Limb (tissue), 2 donors: ENCODE measurements around the gene FILIP1.

Experiments used
- DNase-seq, 2 donors: peaks; one replicate each; pipeline ENCODE4 v3.0.0-alpha.2; 2016; ENCODE audit errors: extremely low spot score in 2 of 2

FILIP1 gene

DNA sequence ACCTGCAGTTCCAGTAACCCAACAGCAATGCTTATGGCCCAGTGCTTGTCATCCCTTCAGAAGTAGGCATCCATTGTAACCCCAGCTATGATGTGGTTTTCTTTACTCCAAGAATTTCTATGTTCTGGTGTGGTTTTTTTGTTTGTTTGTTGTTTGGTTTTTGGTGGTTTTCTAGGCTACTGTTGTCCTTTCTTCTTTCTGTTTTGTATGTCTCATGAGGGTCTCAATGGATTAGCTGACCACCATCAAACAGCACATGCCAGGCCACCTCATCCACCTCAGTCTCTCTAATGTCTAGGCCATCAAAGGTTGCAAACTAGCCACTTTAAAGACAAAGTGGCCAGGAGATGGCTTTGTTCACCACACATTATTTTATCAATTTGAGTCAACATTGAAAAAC lies 149.6 kb downstream of the FILIP1 start:
- DNase-seq = no peak

DNA sequence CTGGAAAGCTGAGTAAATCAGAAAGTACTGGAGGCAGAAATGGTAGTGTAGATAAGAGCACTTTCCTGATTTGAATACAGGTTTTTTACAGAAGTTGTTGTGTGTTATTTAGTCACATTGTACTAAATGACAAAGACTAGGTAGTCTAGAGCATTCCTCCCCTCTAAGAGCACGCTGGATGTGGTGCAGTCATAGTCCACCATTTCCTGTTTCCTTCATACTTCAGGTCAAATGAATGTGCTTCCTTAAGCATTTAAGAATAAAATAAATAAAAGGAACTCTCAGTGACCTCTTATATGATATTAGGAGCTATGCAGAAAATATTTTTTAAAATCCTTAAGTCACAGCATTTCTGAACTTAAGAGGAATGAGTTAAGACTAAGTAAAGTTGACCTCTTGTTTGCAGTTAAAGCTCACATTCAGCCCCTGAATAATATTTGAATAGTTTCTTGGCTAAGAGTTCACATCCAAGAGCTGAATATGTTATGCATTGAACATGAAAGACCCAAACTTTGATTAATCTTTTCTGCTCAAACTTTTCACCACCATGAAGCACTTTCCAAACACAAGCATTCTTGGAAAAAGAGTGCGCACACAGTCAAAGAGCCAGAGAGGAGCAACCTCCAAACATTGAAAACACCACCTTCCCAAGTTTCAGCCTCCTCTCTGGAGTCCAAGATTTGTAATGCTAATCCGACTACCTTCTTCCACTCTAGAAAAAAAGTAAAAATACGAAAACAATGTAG lies 155.6 kb downstream of the FILIP1 start:
- DNase-seq = no peak

GRCh38 chr6:75334266-75335040 lies 159.1 kb downstream of the FILIP1 start:
- DNase-seq = peak in 1 of 2 donors; percentile 33

DNA sequence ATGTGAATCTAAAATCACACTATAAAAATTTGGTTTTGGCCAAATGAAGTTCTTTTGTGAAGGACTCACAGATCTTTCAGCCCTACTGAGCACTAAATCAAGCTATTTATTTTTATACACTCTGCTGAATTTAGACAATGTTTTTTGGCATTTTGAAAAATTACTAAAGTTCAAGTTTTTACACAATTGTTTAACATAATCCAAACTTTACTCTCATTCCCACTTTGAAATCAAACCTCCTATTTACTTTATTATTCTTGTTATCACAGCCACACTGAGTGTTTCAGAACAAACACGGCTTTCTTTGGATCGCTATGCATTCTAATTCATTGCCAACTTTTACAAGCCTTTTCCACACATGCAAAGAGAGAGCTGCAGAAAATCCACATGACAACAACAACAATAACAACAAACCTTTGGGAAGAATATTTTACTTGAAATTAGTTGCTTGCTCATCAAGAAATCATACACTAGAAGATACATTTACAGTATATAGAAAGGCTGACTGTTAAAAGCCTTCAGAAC lies 159.9 kb downstream of the FILIP1 start:
- DNase-seq = no peak

DNA sequence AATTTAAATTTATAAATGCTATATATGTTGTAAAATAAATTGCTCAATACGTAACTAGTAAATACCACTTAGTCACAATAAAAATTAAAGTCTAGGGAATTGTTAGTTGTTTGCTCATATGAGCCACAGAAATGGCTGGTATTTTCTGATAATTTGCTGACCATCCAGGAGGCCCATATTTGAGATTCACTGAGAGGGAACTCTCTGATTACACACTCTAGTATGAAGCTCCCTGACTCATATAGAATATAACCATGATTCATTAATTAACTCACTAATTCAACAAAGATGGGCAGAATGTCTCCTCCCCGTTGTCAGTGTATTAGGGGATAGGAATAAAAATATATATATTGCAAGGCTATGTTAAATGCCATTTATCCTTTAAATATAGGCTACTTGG lies 162.4 kb downstream of the FILIP1 start:
- DNase-seq = no peak

DNA sequence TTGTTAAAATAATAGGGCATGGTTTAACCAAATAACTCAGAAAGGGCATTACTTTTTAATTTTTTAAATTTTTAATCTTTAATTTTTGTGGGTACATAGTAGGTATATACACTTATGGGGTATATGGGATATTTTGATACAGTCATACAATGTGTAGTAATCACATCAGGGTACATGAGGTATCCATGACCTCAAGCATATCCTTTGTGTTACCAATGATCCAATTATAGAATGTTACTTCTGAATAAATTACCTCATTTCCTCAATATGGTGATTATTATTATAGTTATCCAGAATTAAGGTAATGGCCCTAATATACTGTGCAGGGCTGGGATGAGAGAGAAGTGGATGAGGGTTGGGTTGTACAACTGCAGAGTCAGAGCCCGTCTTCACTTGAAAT lies 163.9 kb downstream of the FILIP1 start:
- no peak for DNase-seq

DNA sequence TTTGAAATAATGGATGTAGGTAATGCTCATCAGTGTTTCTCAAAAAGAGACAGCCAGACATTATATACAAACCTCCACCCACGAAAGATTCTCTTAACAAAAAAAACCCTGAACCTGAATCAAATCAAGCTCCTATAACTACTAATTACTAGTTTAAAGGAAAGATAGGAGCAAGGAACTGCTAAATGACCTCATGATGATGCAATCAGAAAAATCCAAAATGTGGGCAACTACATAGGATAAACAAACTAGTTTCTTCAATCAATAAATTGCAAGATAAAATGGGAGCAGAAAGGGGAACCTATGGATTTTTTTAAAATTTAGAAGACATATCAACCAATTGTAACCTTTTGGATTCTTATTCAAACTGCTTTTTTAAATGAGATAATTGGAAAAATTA lies 165.8 kb downstream of the FILIP1 start:
- DNase-seq = no peak

DNA sequence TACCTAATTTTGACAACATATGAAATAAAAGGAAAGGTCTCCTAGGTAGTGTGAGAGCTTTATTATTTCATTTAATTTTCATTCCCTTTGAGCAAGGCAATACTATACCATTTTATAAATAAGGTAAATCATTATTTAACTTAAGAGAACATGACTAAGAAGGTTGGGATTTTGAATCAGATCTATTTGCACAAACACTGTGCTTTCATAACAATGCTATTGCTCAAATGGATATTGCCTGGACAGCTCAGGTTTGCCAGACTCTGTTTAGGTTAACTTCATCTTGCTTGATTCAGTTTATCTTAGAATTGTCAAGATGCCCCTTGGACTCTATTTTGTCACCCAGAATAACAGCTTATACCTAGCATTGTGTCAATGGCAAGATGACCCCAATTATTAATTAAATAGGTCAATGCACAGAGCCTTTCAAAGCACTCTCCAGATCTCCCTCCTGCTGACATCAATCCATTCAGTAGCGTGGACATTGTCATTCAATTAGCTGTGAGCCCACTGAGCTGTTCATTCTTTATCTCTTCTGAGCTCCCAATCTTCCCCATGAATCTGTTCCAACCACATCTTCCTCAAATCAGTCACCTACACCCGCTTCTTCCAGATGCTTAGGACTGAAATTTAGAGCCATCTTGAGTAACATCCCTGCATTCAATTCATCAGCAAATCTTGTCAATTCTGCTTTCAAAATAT lies 166.9 kb downstream of the FILIP1 start:
- no peak for DNase-seq

DNA sequence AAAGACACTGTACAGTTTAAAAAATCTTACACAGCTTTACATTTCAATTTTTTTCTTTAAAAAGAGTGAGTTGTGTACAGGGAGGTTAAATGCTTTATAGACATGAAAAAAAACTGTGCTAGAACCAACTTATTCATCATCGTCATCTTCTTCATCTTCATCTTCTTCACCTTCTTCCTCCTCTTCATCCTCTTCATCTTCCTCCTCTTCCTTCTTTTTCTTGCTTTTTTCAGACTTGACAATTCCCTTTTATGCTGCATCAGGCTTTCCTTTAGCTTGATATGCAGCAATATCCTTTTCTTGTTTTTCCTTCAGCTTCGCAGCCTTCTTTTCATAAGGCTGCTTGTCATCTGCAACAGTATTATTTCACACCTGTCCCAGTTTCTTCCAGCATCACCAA lies 174.7 kb downstream of the FILIP1 start:
- no peak for DNase-seq

- DNase-seq = no peak
Observed at GRCh38 chr6:75317503-75318206, 175.9 kb downstream of the FILIP1 start.

DNA sequence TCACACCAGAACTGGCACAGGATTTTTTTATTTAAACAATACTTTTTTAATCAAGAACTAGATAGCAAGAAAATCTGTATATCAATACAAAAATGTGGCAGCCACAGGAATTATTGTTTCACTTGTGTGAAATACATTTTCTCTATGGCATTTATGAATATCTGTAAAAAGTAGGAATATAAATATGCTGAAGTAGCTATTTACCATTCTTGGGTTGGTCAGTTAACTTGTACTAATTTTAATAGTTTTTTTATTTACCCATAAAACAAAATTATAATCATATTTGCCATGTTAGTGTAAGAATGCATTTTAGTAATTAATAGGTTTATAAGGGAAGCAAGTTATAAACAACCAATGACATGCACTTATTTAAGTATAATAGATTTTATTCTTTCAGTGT lies 177.6 kb downstream of the FILIP1 start:
- DNase-seq = no peak

DNA sequence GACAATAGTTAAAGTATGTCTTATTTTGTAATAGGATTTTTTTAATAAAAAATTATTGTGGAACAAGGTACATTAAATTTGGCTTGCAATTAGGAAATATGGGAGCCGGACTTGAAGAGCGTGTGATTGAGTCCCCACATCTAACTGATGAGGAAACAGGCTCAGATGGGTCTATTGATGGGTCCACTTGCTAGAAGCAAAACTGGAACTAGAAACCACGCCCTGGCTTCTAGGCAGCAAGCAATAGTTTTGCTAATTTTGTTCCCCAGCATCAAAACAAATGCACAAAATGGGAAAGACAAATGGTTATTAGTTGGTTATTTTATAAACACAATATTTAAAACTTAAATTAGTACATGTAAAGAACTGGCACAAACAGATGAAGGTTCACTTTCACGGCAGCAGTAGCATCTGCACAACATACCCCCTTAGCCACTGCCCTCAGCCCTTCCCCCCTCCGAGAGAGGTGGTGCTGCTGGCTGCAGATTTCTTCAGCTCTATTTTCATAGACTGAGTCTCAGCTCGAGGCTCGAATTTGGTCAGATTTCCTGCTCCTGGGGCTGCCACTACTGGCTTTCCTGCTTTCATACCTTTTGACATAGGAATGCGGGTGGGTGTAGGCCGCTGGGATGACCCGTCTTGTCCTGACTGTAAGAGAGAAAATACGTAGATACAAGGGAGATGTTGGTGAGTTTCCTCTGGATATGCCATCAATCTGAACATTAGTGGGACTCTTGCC lies 185.2 kb downstream of the FILIP1 start:
- DNase-seq = no peak

DNA sequence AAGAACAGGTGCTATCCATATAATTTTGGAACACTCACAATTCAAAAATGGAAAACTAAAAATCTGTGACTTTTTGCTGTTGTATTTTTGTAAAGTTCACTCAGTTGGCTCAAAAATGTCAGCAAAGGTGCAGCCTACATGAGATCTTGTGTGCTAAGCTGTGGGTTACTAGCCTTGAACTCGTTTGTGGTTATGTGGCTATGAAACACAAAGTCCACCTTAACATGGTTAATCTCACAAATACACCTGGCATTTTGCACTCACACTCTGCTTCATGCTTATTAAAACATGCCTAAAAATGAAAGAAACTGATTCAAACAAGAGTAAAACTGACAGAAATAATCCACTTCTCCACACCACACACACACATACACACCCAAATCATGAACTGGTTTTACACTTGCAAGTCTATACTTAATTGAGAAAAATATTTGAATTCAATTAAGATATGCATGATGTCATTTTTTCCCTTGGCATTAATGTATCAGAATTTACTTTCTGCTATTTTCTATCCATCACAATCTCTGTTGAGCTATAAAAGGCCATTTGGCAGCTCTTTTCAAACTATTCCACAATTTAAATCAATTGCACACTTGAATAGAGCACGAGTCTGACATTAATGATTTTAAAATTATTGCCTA lies 186.1 kb downstream of the FILIP1 start:
- DNase-seq = no peak

- no peak for DNase-seq
Observed at GRCh38 chr6:75306064-75306463, 187.5 kb downstream of the FILIP1 start.

DNA sequence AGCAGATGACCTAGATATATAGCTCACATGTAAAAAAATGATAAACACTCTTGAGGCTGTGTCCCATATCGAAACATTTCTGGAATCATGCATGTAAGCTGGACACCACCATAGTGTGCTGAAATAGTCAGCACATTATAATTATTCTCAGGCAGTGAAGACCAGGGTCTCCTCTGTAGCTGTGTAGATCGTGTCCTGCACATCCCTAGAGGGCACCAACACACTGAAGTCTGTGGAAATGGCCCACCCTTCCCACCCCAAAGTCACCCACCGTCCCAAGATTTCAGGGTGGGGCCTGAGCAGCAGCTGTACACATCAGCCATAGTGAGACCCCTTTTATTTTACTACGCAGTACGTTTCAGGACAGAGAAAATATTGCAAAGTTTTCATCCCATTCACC lies 188.0 kb downstream of the FILIP1 start:
- DNase-seq = no peak

- DNase-seq = no peak
Observed at GRCh38 chr6:75302280-75302679, 191.3 kb downstream of the FILIP1 start.

DNA sequence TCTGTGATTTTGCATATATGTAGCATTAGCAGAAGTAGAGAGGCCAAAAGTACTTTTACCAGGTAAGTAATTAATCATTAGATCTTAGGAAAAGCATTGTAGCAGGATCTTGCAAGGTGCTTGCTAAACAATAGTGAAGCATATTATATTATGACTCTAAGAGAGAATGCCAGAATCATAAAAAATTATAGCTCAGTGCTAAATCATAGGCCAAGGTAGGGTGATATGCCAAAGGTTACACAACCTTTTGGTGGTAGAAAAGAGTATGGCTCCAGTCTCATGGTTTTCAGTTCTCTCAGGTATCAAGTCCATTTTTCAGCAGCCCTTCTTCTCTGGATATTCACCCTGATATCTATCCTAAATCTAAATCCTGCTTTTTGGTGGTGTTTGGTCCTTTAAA lies 192.1 kb downstream of the FILIP1 start:
- no peak for DNase-seq

DNA sequence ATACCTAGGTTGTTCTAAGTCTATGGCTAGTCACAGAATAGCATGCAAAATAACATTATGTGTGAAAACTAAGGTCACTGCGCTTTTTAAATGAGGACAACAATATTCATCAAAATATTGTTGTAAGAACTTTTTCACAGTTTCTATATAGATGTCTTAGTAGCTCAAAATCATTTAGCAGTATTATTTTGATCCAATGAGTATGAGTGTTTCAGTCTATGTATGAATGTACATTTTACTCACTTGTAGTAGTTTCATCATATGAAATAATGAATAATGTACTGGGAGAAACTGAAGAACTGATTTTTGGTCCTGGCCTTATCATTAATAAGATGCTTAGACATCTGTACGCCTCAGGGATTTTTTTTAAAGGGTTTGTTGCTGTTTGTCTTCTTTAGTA lies 192.5 kb downstream of the FILIP1 start:
- no peak for DNase-seq

GRCh38 chr6:75300531-75300855 lies 193.1 kb downstream of the FILIP1 start:
- no peak for DNase-seq

GRCh38 chr6:75299801-75300530 lies 193.6 kb downstream of the FILIP1 start:
- DNase-seq = peak in 1 of 2 donors; percentile 33
